SK-N-SH (cell line): ENCODE data around the gene DENND2A. TPM values are rescaled to one million over a fixed set of nuclear protein-coding genes. Genes with fewer than 3 reads are reported as not detected.

Experiments
- CTCF ChIA-PET: fragments of 300-600, 350-600 bp; formaldehyde crosslinking; extraction: SDS; loops from one replicate; lab custom pipeline; 2021; lab: Yijun Ruan, JAX
- POLR2A ChIA-PET: fragments of 350-600 bp; sonication (Branson Sonifier 250); formaldehyde crosslinking; extraction: SDS; loops from one replicate; lab custom pipeline; 2020; ENCODE audit warnings: antibody characterized with exemption, inconsistent platforms; lab: Yijun Ruan, JAX
- DNase-seq: peaks from one replicate; pipeline ENCODE4 v3.0.0; 2012
- H2AFZ ChIP-seq: fragments of 200-600 bp; sonication (generic); 2 replicates; pipeline ENCODE4 v1.8.1; 2016; ENCODE audit warnings: antibody characterized with exemption, mild to moderate bottlenecking, low read depth
- H3F3A ChIP-seq: fragments of 200-600 bp; sonication (generic); replicated peaks from 2 replicates; pipeline ENCODE3; 2016; ENCODE audit warnings: antibody characterized with exemption, mild to moderate bottlenecking; ENCODE audit not compliant: insufficient read depth
- H3K27ac ChIP-seq, 2 experiments: fragments of 200-500 bp in 1 of 2; fragments of 200-600 bp in 1 of 2; sonication (Bioruptor generic) in 1 of 2; sonication (generic), shearing (Covaris generic) in 1 of 2; 2 replicates each; pipeline versions ENCODE4 v1.5.1 to v1.6.1; 2014 to 2016; ENCODE audit warnings: low read depth in 2 of 2, inconsistent platforms in 1 of 2, low read length in 1 of 2, mild to moderate bottlenecking in 1 of 2, mixed read lengths in 1 of 2
- H3K27me3 ChIP-seq: fragments of 200-600 bp; sonication (generic), shearing (Covaris generic); 2 replicates; pipeline ENCODE4 v1.6.1; 2016; ENCODE audit warnings: mixed run types; ENCODE audit not compliant: insufficient read depth
- H3K36me3 ChIP-seq, 2 experiments: fragments of 200-500 bp in 1 of 2; fragments of 200-600 bp in 1 of 2; sonication (Bioruptor generic) in 1 of 2; sonication (generic) in 1 of 2; replicated peaks in 1 of 2; 2 replicates each; pipeline versions ENCODE3 to v1.5.1; 2014 to 2016; ENCODE audit warnings: low read length in 1 of 2, mild to moderate bottlenecking in 1 of 2; ENCODE audit not compliant: insufficient read depth in 2 of 2, control insufficient read depth in 1 of 2
- H3K4me1 ChIP-seq, 2 experiments: fragments of 200-500 bp in 1 of 2; fragments of 200-600 bp in 1 of 2; sonication (Bioruptor generic) in 1 of 2; sonication (generic), shearing (Covaris generic) in 1 of 2; 2 replicates each; pipeline versions ENCODE4 v1.5.1 to v1.6.1; 2014 to 2016; ENCODE audit warnings: low read depth in 1 of 2, low read length in 1 of 2, mixed run types in 1 of 2; ENCODE audit not compliant: insufficient read depth in 2 of 2, control insufficient read depth in 1 of 2
- H3K4me2 ChIP-seq: fragments of 200-600 bp; sonication (generic), shearing (Covaris generic); 2 replicates; pipeline ENCODE4 v1.6.1; 2017; ENCODE audit warnings: mixed run types
- H3K4me3 ChIP-seq, 2 experiments: fragments of 200-500 bp in 1 of 2; fragments of 200-600 bp in 1 of 2; sonication (Bioruptor generic) in 1 of 2; sonication (generic), shearing (Covaris generic) in 1 of 2; 2 replicates each; pipeline versions ENCODE4 v1.5.1 to v1.8.1; 2014 to 2016; ENCODE audit warnings: low read depth in 2 of 2, inconsistent platforms in 1 of 2, low read length in 1 of 2, mild to moderate bottlenecking in 1 of 2, mixed read lengths in 1 of 2, moderate library complexity in 1 of 2
- H3K79me2 ChIP-seq: fragments of 200-600 bp; sonication (generic); 2 replicates; pipeline ENCODE4 v1.8.1; 2017; ENCODE audit warnings: mild to moderate bottlenecking; ENCODE audit not compliant: insufficient read depth
- H3K9ac ChIP-seq: fragments of 200-600 bp; sonication (generic); 2 replicates; pipeline ENCODE4 v1.6.1; 2017; ENCODE audit warnings: mixed run types
- H3K9me2 ChIP-seq: fragments of 200-600 bp; sonication (generic); 2 replicates; pipeline ENCODE4 v1.6.1; 2017; ENCODE audit warnings: mixed run types
- H3K9me3 ChIP-seq: fragments of 200-600 bp; sonication (generic); 2 replicates; pipeline ENCODE4 v1.6.1; 2017; ENCODE audit warnings: mixed run types, mild to moderate bottlenecking, moderate library complexity
- H4K20me1 ChIP-seq: fragments of 200-600 bp; sonication (generic); 2 replicates; pipeline ENCODE4 v1.6.1; 2017; ENCODE audit warnings: mild to moderate bottlenecking, mixed run types; ENCODE audit not compliant: insufficient read depth
- ELF1 ChIP-seq: IDR thresholded peaks from 2 replicates; pipeline ENCODE4 v1.4.0; 2012
- EZH2phosphoT487 ChIP-seq: fragments of 200-600 bp; sonication (generic); IDR thresholded peaks from 2 replicates; pipeline ENCODE4 v1.6.1; 2017; ENCODE audit warnings: low read depth, mixed run types, mild to moderate bottlenecking, antibody characterized with exemption, moderate library complexity, borderline replicate concordance
- JUND ChIP-seq: IDR thresholded peaks from 2 replicates; pipeline ENCODE4 v1.4.0; 2012
- POLR2AphosphoS5 ChIP-seq: IDR thresholded peaks from 2 replicates; pipeline ENCODE4 v1.6.1; 2012; ENCODE audit warnings: low read depth, low read length
- RAD21 ChIP-seq: IDR thresholded peaks from 2 replicates; pipeline ENCODE4 v1.6.1; 2012; ENCODE audit warnings: mild to moderate bottlenecking, low read length
- RFX5 ChIP-seq: IDR thresholded peaks from 2 replicates; pipeline ENCODE4 v1.6.1; 2012; ENCODE audit warnings: mild to moderate bottlenecking, improper control_type of control experiment, low read length
- TAF1 ChIP-seq: IDR thresholded peaks from 2 replicates; pipeline ENCODE4 v1.6.1; 2012; ENCODE audit warnings: low read depth, mild to moderate bottlenecking, low read length, moderate library complexity, borderline replicate concordance
- TCF12 ChIP-seq: IDR thresholded peaks from 2 replicates; pipeline ENCODE4 v1.4.0; 2012
- TEAD4 ChIP-seq: IDR thresholded peaks from 2 replicates; pipeline ENCODE4 v1.4.0; 2012; ENCODE audit warnings: mild to moderate bottlenecking, borderline replicate concordance; ENCODE audit not compliant: insufficient read depth
- WGBS: methylation state at CpG from one replicate; pipeline ENCODE4 v1.1.6; 2017; ENCODE audit warnings: low lambda C conversion rate; 5-methylcytosine and 5-hydroxymethylcytosine counted together
- polyA plus RNA-seq, 3 experiments: library from polyadenylated mRNA; depleted of rRNA; stranded (reverse); fragments of >200 nt; gene quantifications; 2 replicates each; pipeline ENCODE4 v1.2.3, GENCODE V29; 2012
- TF ChIP-seq, protein P1 (sequence below): IDR thresholded peaks from 2 replicates; pipeline ENCODE4 v1.4.0; 2012; ENCODE audit warnings: low read depth, borderline replicate concordance
- TF ChIP-seq, protein P2 (sequence below): IDR thresholded peaks from 2 replicates; pipeline ENCODE4 v1.4.0; 2012; ENCODE audit warnings: low read depth, borderline replicate concordance
- TF ChIP-seq, protein P3 (sequence below): IDR thresholded peaks from 2 replicates; pipeline ENCODE4 v1.6.1; 2012; ENCODE audit warnings: mild to moderate bottlenecking, low read depth, low read length, moderate library complexity

The DENND2A gene
- polyA plus RNA-seq, 1 of the 3 experiments (the other 2 are of a cell fraction), result 3.5 TPM

DNA sequence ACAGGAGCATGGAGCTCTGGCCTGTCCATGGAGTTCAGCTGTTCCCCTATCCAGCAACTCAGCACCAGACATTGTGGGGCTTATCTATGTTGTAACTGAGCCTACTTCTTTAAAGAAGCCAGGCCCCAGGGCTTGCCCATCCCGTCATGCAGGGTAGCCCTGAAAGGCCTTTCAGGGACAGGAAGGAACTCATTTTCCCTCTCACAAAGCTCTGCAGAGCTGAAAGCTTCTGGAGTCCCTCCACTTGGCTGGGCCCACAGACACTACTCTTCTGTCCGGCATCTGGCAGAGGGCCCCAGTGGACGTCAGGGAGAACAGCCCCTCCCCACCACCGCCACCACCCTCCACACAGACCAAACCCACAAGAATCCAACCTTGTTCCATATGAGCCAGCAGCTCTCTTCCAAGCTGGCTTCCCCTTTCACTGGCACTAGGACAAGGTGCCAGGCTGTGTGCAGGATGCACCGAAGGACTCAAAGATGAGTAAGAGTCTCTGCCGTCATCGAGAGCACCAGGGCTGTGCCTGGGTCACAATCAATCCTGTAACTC lies 33.1 kb downstream of the DENND2A start:
- no peak overlapping the region; a peak in 1 of 4 replicates for H3K27ac ChIP-seq
- no peak overlapping the region for H3K9ac ChIP-seq
- ChIA-PET CTCF (interaction anchor here (0.5 to 1.7 kb wide), 5 partner anchors 11 to 131 kb away, joined by 3 to 4 read pairs (median 3); no protein-coding TSS in a partner anchor), POLR2A (interaction anchor here (1.7 kb wide), 1 partner anchor 33 kb away, joined by 5 read pairs; the partner anchor contains the start of gene DENND2A)
- H3F3A ChIP-seq, result no peaks in the 10 kb centered on the region
- TF ChIP-seq TCF12 (peak; percentile 20; the same call in 1 of the 2 replicates), RFX5 (no peak)
- WGBS, result 56% methylated on average over 7 of the region's 7 CpGs
- no peaks in the 10 kb centered on the region for H3K27me3 ChIP-seq
- no peak overlapping the region for H2AFZ ChIP-seq
- H3K79me2 ChIP-seq, result no peaks in the 10 kb centered on the region
- H4K20me1 ChIP-seq, result no peaks in the 10 kb centered on the region
- no peaks in the 10 kb centered on the region for H3K9me3 ChIP-seq
- H3K9me2 ChIP-seq, result no peaks in the 10 kb centered on the region
- H3K4me3 ChIP-seq, result no peak overlapping the region
- H3K36me3 ChIP-seq, result no peaks in the 10 kb centered on the region
- peak; percentile 46 for DNase-seq
- peaks cover 0 to 14% of the 10 kb centered on the region in 2 experiments; a peak in 1 of 4 replicates for H3K4me1 ChIP-seq
- H3K4me2 ChIP-seq, result no peak overlapping the region

DNA sequence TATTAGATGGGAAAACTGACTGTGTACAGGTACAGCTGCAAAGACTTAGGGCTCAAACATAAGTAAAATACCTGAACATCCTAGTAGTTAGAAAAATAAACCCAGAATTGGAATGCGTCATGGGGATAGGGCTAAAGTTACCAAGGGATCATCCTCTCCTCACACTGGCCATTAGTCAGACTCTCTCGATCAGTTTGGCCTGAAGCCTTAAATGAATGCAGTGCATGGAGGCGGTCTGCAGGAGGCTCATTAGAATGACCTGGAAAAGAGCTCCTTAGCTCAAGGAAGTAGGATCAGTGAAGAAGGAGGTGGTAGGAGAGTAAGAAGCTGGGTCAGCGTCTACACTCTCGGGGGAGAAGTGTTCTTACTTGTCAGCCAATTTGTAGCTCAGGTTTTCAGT lies 35.3 kb downstream of the DENND2A start:
- no peaks in the 10 kb centered on the region for H3F3A ChIP-seq
- TF ChIP-seq RAD21 (no peak), RFX5 (no peak), EZH2phosphoT487 (no peak), JUND (no peak), POLR2AphosphoS5 (no peak), TAF1 (no peak), ELF1 (no peak), TEAD4 (no peak)
- TF ChIP-seq, protein P1, sequence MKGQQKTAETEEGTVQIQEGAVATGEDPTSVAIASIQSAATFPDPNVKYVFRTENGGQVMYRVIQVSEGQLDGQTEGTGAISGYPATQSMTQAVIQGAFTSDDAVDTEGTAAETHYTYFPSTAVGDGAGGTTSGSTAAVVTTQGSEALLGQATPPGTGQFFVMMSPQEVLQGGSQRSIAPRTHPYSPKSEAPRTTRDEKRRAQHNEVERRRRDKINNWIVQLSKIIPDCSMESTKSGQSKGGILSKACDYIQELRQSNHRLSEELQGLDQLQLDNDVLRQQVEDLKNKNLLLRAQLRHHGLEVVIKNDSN, result no peak
- TF ChIP-seq, protein P2, sequence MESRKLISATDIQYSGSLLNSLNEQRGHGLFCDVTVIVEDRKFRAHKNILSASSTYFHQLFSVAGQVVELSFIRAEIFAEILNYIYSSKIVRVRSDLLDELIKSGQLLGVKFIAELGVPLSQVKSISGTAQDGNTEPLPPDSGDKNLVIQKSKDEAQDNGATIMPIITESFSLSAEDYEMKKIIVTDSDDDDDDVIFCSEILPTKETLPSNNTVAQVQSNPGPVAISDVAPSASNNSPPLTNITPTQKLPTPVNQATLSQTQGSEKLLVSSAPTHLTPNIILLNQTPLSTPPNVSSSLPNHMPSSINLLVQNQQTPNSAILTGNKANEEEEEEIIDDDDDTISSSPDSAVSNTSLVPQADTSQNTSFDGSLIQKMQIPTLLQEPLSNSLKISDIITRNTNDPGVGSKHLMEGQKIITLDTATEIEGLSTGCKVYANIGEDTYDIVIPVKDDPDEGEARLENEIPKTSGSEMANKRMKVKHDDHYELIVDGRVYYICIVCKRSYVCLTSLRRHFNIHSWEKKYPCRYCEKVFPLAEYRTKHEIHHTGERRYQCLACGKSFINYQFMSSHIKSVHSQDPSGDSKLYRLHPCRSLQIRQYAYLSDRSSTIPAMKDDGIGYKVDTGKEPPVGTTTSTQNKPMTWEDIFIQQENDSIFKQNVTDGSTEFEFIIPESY, result no peak
- TF ChIP-seq, protein P3, sequence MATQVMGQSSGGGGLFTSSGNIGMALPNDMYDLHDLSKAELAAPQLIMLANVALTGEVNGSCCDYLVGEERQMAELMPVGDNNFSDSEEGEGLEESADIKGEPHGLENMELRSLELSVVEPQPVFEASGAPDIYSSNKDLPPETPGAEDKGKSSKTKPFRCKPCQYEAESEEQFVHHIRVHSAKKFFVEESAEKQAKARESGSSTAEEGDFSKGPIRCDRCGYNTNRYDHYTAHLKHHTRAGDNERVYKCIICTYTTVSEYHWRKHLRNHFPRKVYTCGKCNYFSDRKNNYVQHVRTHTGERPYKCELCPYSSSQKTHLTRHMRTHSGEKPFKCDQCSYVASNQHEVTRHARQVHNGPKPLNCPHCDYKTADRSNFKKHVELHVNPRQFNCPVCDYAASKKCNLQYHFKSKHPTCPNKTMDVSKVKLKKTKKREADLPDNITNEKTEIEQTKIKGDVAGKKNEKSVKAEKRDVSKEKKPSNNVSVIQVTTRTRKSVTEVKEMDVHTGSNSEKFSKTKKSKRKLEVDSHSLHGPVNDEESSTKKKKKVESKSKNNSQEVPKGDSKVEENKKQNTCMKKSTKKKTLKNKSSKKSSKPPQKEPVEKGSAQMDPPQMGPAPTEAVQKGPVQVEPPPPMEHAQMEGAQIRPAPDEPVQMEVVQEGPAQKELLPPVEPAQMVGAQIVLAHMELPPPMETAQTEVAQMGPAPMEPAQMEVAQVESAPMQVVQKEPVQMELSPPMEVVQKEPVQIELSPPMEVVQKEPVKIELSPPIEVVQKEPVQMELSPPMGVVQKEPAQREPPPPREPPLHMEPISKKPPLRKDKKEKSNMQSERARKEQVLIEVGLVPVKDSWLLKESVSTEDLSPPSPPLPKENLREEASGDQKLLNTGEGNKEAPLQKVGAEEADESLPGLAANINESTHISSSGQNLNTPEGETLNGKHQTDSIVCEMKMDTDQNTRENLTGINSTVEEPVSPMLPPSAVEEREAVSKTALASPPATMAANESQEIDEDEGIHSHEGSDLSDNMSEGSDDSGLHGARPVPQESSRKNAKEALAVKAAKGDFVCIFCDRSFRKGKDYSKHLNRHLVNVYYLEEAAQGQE, result no peak
- TF ChIP-seq, all 33 proteins: peak for 0
- POLR2A ChIA-PET, result no interaction called here
- no peak for DNase-seq
- no peaks in the 10 kb centered on the region for H3K9me2 ChIP-seq
- 89% methylated on average over 5 of the region's 5 CpGs for WGBS
- no peak overlapping the region for H3K4me2 ChIP-seq
- no peak overlapping the region for H3K9ac ChIP-seq
- no peak overlapping the region for H3K27ac ChIP-seq
- H3K36me3 ChIP-seq, result no peaks in the 10 kb centered on the region
- no peaks in the 10 kb centered on the region for H4K20me1 ChIP-seq
- no peak overlapping the region for H3K4me3 ChIP-seq
- H2AFZ ChIP-seq, result no peak overlapping the region
- H3K27me3 ChIP-seq, result no peaks in the 10 kb centered on the region
- no peaks in the 10 kb centered on the region for H3K79me2 ChIP-seq
- CTCF ChIA-PET, result interaction anchor here (0.6 to 2.3 kb wide), 6 partner anchors 10 to 87 kb away, joined by 3 to 12 read pairs (median 3); no protein-coding TSS in a partner anchor
- H3K4me1 ChIP-seq, result peaks cover 0 to 11% of the 10 kb centered on the region in 2 experiments; a peak in 1 of 4 replicates
- H3K9me3 ChIP-seq, result no peaks in the 10 kb centered on the region
